PFSK-1 (cell line): ENCODE measurements around the gene LRRC8C.

ENCODE experiments used
- FOXP2 ChIP-seq: optimal IDR thresholded peaks from 2 replicates; pipeline ENCODE3; 2011; ENCODE audit warnings: borderline replicate concordance, control low read depth, inconsistent platforms; ENCODE audit not compliant: insufficient read depth; ENCODE audit errors: extremely low read length, extremely low read depth
- POLR2AphosphoS5 ChIP-seq: IDR thresholded peaks from 2 replicates; pipeline ENCODE4 v1.6.1; 2012; ENCODE audit warnings: low read depth, mild to moderate bottlenecking, control low read depth, low read length, moderate library complexity
- SIN3A ChIP-seq: IDR thresholded peaks from 2 replicates; pipeline ENCODE4 v1.6.1; 2012; ENCODE audit warnings: mild to moderate bottlenecking, low read length, moderate library complexity, borderline replicate concordance; ENCODE audit not compliant: insufficient read depth
- TAF1 ChIP-seq: IDR thresholded peaks from 2 replicates; pipeline ENCODE4 v1.6.1; 2012; ENCODE audit warnings: low read length, control low read depth, borderline replicate concordance; ENCODE audit not compliant: insufficient read depth
- TF ChIP-seq, protein P1 (sequence below), 2 experiments: IDR thresholded peaks; 2 replicates each; pipeline versions ENCODE4 v1.6.1 to v1.8.0; 2011 to 2012; ENCODE audit warnings: low read depth in 2 of 2, low read length in 2 of 2, control low read depth in 1 of 2, inconsistent platforms in 1 of 2, mild to moderate bottlenecking in 1 of 2, moderate library complexity in 1 of 2; ENCODE audit not compliant: insufficient read depth in 1 of 2

LRRC8C gene

DNA sequence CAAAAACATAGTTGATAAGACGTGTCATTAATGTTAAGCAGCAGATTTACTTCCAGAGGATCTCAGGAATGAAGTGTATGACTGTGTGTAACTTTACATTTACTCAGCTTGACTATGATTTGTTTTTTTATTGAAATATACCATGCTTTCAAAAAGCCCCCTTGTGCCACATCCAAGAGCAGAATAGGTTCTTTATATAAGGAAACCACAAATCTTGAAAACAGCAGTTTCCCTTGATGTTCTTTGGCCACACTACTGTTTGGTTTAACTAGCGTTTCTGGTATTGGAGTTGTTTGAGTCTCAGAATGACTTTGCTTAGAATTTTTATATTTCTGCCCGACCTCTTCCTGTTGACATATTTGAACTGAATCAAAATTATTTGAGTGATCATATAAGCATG, 25.0 kb downstream of the LRRC8C start:
- no peak for TF ChIP-seq FOXP2

DNA sequence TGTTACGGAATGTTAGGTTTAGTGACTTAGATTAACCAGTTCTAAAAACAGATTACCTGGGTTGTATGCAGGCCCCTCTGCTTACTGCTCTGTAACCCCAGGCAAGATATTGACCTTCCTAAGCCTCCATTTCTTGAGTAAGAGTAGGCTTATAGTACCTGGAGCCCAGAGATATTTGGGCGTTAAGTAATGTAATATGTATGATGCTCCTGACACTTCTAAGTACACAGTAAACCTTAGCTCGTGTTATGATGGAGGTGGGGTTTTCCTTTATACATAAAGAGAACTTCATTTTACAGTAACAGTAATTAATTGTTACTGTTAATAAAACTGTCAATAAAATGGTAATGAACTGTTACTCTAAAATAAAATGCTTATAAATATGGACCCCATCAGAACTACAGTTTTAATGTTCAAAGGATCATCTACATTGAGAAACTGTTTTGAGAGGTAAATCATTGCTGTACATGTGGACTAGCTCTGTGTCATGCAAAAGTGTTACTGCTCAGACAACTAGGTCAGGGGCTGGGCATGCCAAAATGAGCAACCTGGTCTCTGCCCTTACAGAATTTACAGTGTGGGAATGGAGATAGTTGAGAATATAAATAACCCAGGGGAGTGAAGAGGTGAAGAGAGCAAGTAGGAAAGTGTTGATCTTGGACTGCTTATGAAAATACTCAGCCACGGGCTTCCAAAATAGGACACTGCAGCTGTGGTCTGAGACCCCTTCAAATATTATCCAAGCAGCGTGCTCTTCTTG, 26.6 kb downstream of the LRRC8C start:
- TF ChIP-seq, protein P1, sequence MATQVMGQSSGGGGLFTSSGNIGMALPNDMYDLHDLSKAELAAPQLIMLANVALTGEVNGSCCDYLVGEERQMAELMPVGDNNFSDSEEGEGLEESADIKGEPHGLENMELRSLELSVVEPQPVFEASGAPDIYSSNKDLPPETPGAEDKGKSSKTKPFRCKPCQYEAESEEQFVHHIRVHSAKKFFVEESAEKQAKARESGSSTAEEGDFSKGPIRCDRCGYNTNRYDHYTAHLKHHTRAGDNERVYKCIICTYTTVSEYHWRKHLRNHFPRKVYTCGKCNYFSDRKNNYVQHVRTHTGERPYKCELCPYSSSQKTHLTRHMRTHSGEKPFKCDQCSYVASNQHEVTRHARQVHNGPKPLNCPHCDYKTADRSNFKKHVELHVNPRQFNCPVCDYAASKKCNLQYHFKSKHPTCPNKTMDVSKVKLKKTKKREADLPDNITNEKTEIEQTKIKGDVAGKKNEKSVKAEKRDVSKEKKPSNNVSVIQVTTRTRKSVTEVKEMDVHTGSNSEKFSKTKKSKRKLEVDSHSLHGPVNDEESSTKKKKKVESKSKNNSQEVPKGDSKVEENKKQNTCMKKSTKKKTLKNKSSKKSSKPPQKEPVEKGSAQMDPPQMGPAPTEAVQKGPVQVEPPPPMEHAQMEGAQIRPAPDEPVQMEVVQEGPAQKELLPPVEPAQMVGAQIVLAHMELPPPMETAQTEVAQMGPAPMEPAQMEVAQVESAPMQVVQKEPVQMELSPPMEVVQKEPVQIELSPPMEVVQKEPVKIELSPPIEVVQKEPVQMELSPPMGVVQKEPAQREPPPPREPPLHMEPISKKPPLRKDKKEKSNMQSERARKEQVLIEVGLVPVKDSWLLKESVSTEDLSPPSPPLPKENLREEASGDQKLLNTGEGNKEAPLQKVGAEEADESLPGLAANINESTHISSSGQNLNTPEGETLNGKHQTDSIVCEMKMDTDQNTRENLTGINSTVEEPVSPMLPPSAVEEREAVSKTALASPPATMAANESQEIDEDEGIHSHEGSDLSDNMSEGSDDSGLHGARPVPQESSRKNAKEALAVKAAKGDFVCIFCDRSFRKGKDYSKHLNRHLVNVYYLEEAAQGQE (IDR thresholded peaks at IDR 0.05; ENCODE audit: insufficient read depth in 1 of 2, low read depth in 2 of 2, low read length in 2 of 2): no peak
- TF ChIP-seq POLR2AphosphoS5: no peak
- no peak for TF ChIP-seq FOXP2
- no peak for TF ChIP-seq TAF1
- TF ChIP-seq SIN3A: no peak

DNA sequence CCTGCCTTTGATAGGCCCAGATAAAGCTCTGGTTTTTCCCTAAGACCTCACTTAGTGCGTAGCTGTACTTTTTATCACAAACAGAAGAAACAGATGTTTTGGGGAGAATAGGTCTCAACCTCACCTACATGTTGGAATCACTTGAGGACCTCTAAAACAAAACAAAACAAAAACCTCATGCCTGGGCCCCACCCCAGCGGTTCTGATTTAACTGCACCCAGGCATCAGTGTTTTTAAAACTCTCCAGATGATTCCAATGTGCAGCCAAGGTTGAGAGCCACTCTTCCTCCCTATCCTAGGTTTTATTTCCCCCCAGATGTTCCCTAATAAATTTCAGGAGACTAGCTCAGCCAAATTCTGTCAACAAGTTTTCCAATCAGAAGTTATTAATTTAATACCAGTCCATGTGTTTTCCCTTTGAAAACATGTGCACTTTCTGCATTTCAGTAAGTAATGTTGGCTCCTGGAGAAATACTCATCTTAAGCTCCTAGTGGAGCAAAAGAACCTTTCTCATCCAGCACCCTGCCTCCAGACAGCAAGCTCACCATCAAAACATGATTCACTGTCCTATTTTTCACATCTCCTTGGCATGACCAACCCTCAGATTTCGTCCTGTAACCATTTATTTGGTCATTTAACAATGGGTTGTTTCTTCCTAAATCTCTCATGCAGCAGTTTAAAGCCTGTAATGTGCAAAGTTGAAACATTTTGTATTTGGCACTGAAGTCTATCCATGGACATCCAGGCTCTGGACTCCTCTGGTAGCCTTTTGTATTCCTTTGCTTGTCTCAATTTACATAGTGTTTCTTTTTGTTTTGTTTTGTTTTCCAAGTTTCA, 27.5 kb downstream of the LRRC8C start:
- TF ChIP-seq FOXP2 (no peak), POLR2AphosphoS5 (no peak), SIN3A (no peak), TAF1 (no peak)
- TF ChIP-seq, protein P1 (IDR thresholded peaks at IDR 0.05; ENCODE audit: insufficient read depth in 1 of 2, low read depth in 2 of 2, low read length in 2 of 2): no peak

DNA sequence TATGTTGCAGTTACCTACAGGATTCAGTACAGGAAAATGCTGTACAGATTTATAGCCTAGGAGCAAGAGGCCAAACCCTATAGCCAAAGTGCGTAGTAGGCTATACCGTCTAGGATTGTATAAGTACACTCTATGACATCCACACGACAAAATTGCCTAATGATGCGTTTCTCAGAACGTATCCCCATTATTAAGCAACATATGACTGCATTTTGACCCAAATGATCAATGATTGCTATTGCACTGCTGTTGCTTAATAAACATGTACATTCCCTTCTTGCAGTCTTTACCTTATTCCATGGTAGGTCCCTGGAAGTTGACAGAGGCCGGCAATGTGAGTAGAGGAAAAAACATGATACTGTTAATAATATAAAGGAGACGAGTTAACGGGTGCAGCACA, 33.0 kb downstream of the LRRC8C start:
- no peak for TF ChIP-seq SIN3A
- TF ChIP-seq POLR2AphosphoS5: no peak
- TF ChIP-seq, protein P1 (IDR thresholded peaks at IDR 0.05; ENCODE audit: insufficient read depth in 1 of 2, low read depth in 2 of 2, low read length in 2 of 2): no peak
- no peak for TF ChIP-seq FOXP2
- TF ChIP-seq TAF1: no peak

DNA sequence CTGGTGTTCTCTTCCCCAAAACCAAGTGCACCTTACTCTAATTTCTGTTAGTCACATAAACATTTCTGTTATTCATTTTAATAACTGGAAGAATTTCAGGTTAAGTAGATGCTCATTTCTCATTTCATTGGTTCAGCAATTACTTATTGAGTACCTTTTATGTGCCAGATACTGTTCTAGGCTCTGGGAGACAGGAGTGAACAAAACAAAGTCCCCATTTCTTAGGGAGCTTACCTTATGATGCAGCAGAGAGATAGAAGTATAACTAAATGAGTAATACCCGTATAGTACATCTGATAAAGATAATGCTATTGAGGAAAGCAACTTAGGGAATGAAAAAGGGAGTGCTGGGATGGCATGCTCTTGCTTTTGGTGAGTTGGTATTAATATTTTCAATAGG, 33.7 kb downstream of the LRRC8C start:
- TF ChIP-seq SIN3A (no peak), TAF1 (no peak), POLR2AphosphoS5 (no peak), FOXP2 (no peak)
- TF ChIP-seq, protein P1 (IDR thresholded peaks at IDR 0.05; ENCODE audit: insufficient read depth in 1 of 2, low read depth in 2 of 2, low read length in 2 of 2): no peak
